ENCODE measurements around the gene ZNF316.
"Not testable (repeated sequence)": the region's sequence is repeated elsewhere in the genome, so short reads cannot be mapped to it uniquely, and the experiment has no call there.

ZNF316 gene

DNA sequence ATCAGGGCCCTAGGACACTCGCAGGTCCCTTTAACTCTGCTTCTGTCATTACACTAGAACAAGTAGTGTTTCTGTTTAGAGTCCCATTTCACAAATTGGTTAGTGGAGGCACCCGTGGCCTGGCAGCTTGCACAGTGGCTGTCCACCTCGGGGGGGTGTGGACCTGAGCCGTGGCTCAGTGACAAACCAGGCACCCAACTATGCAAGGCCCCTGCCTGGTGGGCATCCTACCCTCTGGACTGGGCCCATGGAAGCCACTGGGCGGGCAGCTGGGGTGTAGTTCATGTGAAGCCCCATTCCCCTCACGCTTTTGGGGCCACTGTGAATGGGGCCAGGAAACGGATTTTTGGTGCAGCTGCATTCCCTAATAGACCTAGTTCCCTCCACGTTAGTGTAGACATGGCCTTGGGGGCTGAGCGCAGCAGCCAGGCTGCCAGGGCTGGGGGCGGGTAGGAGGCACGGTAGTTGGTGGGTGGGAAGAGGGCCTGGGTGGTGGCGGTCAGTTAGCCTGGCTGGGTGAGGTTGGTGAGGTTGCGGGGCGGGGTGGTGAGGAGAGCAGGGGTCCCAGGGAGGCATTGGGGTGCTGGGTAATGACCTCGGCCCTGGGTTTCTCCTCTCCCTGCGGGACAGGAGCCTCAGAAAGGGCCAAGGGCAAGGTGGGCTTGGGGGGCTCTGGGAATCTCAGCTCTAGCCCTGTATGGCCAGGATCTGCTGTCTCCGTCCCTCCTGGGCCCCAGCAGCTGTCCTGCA, 18.7 kb downstream of the ZNF316 start:
- no peaks in the 10 kb centered on the region for H3K27me3 ChIP-seq (ENCODE audit: low read depth)
- DNase-seq (ENCODE audit: low spot score in 2 of 2) = no peak
- in situ Hi-C loops (cut with MboI; ENCODE audit: low sequenced_read_pairs) = no loop called here
- no peaks in the 10 kb centered on the region for H3K4me1 ChIP-seq
- no peaks in the 10 kb centered on the region; the same call in 1 of the 2 replicates for H3K9me3 ChIP-seq
- H3K36me3 ChIP-seq (replicated peaks) = peaks cover 13% of the 10 kb centered on the region
- no peak overlapping the region for H3K4me3 ChIP-seq

DNA sequence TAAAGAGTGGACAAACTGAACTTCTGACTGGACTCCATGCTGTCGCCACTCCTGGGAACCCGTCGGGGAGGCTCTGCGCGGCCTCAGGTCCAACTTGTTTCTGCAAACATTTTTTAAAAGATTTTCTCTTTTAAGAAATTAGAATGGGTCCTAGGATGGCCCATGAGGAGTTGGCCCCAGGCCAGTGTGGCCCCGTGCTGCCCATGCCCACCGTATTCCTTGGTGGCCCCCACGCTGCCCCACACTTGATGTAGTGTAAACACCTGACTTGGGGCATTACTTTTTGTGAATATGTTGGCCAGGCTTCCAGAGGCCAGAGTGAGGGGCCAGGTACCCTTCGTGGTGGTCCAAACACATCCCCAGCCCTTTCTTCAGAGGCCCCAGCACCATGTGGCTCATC, 19.3 kb downstream of the ZNF316 start:
- peaks cover 12% of the 10 kb centered on the region for H3K36me3 ChIP-seq (replicated peaks)
- H3K4me1 ChIP-seq = no peaks in the 10 kb centered on the region
- in situ Hi-C loops (cut with MboI; ENCODE audit: low sequenced_read_pairs) = no loop called here
- no peaks in the 10 kb centered on the region for H3K27me3 ChIP-seq (ENCODE audit: low read depth)
- DNase-seq (ENCODE audit: low spot score in 2 of 2) = no peak
- no peaks in the 10 kb centered on the region for H3K9me3 ChIP-seq
- no peak overlapping the region for H3K4me3 ChIP-seq

DNA sequence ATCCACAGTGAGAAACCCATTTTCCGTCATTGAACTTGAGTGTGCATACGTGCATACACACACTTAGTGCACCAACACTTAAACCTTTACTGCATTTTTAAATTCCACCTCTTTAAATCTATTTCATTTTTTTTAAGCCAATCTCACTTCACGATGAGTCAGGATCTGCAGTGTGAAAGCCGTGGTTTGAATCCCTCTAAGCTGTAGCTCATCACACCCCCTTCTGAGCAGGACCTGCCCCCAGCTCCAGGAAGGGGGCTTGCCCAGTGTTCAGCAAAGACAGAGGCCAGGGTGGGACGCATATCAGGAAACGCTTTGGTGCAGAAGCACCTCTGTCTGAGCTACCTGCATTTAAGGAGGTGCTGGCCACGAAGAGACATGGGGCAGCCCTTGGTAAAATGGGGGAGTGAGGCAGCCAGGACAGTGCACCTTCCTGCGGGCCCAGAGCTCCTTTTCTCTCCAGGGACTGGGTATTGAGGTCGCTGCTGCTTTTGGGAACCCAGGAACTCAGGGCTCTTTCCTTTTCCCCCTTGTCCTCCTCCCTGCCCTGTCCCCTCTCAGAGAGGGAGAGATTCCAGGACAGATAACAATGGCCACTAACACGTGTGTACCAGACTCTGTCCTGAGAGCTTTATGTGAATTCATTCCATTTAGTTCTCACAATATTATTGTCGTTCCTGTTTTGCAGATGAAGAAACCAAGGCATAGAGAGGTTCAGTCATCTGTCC, 21.7 kb downstream of the ZNF316 start:
- no peaks in the 10 kb centered on the region for H3K4me1 ChIP-seq
- no peak for DNase-seq (ENCODE audit: low spot score in 2 of 2)
- H3K4me3 ChIP-seq = no peak overlapping the region
- no peaks in the 10 kb centered on the region for H3K27me3 ChIP-seq (ENCODE audit: low read depth)
- in situ Hi-C loops (cut with MboI; ENCODE audit: low sequenced_read_pairs) = no loop called here
- no peaks in the 10 kb centered on the region; the same call in 1 of the 2 replicates for H3K36me3 ChIP-seq (replicated peaks)
- no peaks in the 10 kb centered on the region for H3K9me3 ChIP-seq

DNA sequence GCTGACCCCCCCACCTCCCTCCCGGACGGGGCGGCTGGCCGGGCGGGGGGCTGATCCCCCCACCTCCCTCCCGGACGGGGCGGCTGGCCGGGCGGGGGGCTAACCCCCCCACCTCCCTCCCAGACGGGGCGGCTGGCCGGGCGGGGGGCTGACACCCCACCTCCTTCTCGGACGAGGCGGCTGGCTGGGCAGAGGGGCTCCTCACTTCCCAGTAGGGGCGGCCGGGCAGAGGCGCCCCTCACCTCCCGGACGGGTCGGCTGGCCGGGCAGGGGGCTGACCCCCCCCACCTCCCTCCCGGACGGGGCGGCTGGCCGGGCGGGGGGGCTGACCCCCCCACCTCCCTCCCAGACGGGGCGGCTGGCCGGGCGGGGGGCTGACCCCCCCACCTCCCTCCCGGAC, 33.7 kb downstream of the ZNF316 start:
- H3K4me3 ChIP-seq; H3K4me1 ChIP-seq; DNase-seq (ENCODE audit: low spot score in 2 of 2); H3K36me3 ChIP-seq (replicated peaks); in situ Hi-C loops (cut with MboI; ENCODE audit: low sequenced_read_pairs); H3K27me3 ChIP-seq (ENCODE audit: low read depth): not testable (repeated sequence)
- peaks cover 15% of the 10 kb centered on the region for H3K9me3 ChIP-seq

DNA sequence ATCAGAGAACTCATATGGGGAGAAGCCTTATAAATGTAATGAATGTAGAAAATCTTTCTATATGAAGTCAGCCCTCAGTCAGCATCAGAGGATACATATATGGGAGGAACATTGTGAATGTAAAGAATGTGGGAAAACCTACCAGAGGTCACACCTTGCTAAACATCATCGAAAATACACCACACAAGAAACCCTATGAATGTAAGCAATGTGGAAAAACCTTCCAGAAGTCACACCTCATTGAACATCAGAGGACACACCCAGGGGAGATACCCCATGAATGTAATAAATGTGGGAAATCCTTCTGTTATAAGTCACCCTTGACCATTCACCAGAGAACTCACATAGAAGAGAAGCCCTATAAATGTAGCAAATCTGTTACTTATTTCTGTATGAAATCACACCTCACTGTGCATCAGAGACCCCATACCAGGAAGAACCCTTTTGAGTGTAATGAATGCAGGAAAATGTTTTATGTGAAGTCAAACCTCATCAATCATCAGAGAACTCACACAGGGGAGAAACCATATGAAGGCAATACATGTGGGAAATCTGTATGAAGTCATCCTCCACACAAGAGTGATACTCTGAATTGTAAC, 38.8 kb downstream of the ZNF316 start:
- in situ Hi-C loops (cut with MboI; ENCODE audit: low sequenced_read_pairs) = no loop called here
- no peaks in the 10 kb centered on the region for H3K27me3 ChIP-seq (ENCODE audit: low read depth)
- no peak overlapping the region for H3K4me3 ChIP-seq
- no peak for DNase-seq (ENCODE audit: low spot score in 2 of 2)
- H3K36me3 ChIP-seq (replicated peaks) = no peaks in the 10 kb centered on the region
- no peaks in the 10 kb centered on the region for H3K4me1 ChIP-seq
- peaks cover 25% of the 10 kb centered on the region for H3K9me3 ChIP-seq

DNA sequence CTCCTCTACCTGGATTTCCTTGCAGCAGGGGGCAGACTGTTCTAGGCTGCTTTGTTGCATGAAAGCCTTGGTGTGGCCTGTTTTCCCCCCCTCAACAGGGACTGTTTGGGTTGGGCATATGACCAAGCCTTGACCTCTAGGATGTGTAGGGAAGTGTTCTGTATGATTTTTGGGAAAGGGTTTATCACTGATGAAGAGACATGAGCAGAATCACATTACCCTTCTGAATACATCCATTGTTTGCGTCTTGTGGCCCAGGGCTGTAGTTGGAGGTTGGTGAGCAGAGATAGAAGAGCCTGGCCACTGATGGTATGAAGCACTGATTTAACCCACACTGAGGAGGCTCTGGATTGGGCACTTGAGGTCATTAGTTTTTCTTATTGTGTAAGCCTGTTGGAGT, 43.0 kb downstream of the ZNF316 start:
- H3K4me3 ChIP-seq = no peak overlapping the region
- H3K27me3 ChIP-seq (ENCODE audit: low read depth) = no peaks in the 10 kb centered on the region
- in situ Hi-C loops (cut with MboI; ENCODE audit: low sequenced_read_pairs) = no loop called here
- no peak for DNase-seq (ENCODE audit: low spot score in 2 of 2)
- no peaks in the 10 kb centered on the region for H3K4me1 ChIP-seq
- no peaks in the 10 kb centered on the region for H3K36me3 ChIP-seq (replicated peaks)
- peaks cover 38% of the 10 kb centered on the region for H3K9me3 ChIP-seq

DNA sequence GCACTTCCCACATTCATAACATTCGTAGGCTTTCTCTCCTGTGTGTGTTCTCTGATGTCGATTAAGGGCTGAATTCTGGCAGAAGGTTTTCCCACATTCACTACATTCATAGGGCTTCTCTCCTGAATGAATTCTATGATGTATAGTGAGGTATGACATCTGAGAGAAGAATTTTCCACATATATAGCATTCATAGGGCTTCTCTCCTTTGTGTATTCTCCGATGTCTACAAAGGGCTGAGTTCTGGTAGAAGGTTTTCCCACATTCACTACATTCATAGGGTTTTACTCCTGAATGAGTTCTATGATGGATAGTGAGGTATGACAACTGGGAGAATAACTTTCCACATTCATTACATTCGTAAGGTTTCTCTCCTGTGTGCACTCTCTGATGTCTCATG, 54.0 kb downstream of the ZNF316 start:
- in situ Hi-C loops (cut with MboI; ENCODE audit: low sequenced_read_pairs) = no loop called here
- no peaks in the 10 kb centered on the region for H3K4me1 ChIP-seq
- H3K27me3 ChIP-seq (ENCODE audit: low read depth) = no peaks in the 10 kb centered on the region
- no peak for DNase-seq (ENCODE audit: low spot score in 2 of 2)
- H3K9me3 ChIP-seq = peaks cover 50% of the 10 kb centered on the region
- no peak overlapping the region for H3K4me3 ChIP-seq
- peaks cover 74% of the 10 kb centered on the region for H3K36me3 ChIP-seq (replicated peaks)

DNA sequence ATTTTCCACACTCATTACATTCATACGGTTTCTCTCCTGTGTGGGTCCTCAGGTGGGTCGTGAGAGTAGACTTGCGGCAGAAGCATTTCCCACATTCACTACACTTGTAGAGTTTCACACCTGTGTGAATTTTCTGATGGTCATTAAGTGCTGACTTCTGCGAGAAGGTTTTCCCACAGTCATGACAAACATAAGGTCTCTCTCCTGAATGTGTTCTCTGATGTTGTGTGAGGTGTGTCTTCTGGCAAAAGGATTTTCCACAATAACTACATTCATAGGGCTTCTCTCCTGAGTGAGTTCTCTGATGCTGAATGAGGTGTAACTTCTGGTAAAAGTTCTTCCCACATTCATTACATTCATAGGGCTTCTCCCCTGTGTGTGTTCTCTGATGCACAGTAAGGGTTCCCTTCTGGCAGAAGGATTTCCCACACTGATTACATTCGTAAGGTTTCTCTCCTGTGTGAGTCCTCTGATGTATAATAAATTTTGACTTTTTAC, 54.5 kb downstream of the ZNF316 start:
- no peak for DNase-seq (ENCODE audit: low spot score in 2 of 2)
- H3K4me3 ChIP-seq = no peak overlapping the region
- no peaks in the 10 kb centered on the region for H3K27me3 ChIP-seq (ENCODE audit: low read depth)
- in situ Hi-C loops (cut with MboI; ENCODE audit: low sequenced_read_pairs) = no loop called here
- H3K4me1 ChIP-seq = no peaks in the 10 kb centered on the region
- peaks cover 49% of the 10 kb centered on the region for H3K9me3 ChIP-seq
- peaks cover 79% of the 10 kb centered on the region for H3K36me3 ChIP-seq (replicated peaks)

DNA sequence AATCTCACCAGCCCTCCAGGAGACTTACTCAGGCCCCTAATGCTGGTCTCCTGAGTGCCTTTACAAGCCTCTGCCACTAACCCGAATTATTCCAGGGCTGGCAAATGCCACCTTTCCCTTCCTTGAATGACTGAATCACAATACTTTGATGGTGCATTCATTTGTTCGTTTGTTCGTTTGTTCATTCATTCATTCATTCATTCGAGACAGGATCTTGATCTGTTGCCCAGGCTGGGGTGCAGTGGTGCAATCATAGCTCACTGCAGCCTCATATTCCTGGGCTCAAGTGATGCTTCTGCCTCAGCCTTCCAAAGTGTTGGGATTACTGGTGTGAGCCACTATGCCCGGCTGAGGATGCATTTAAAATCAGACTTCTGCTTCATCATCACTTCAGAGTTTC, 63.7 kb downstream of the ZNF316 start:
- Histone ChIP-seq H3K4me1 (peaks cover 6% of the 10 kb centered on the region; the same call in 1 of the 2 replicates), H3K4me3 (no peak overlapping the region), H3K9me3 (peaks cover 37% of the 10 kb centered on the region), H3K27me3 (ENCODE audit: low read depth) (no peaks in the 10 kb centered on the region), H3K36me3 (replicated peaks) (peaks cover 76% of the 10 kb centered on the region)
- in situ Hi-C loops (cut with MboI; ENCODE audit: low sequenced_read_pairs) = no loop called here
- no peak for DNase-seq (ENCODE audit: low spot score in 2 of 2)

DNA sequence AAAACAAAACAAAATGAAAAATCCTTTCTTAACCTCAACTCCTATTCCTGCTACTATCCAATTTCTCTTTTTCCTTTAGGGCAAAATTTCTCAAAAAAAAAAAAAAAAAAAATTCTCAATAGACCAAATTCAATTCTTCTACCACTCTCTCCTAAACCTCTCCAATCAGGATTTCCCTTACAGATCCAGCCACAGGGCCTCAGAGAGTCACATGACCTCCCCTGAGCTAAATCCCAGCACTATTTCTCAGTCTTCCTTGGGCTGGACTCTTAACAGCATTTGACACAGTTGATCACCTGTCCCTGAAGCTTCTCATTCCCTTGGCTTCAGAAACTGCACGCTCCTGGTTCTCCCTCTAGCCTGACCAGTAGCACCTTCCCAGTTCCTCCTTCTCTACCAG, 64.7 kb downstream of the ZNF316 start:
- H3K9me3 ChIP-seq = peaks cover 35% of the 10 kb centered on the region
- DNase-seq (ENCODE audit: low spot score in 2 of 2) = no peak
- peaks cover 66% of the 10 kb centered on the region for H3K36me3 ChIP-seq (replicated peaks)
- in situ Hi-C loops (cut with MboI; ENCODE audit: low sequenced_read_pairs) = no loop called here
- no peaks in the 10 kb centered on the region for H3K27me3 ChIP-seq (ENCODE audit: low read depth)
- H3K4me3 ChIP-seq = no peak overlapping the region
- peaks cover 7% of the 10 kb centered on the region; the same call in 1 of the 2 replicates for H3K4me1 ChIP-seq

Data from HAP-1 (cell line).